ENCODE data around the gene ZMIZ1.

DNA sequence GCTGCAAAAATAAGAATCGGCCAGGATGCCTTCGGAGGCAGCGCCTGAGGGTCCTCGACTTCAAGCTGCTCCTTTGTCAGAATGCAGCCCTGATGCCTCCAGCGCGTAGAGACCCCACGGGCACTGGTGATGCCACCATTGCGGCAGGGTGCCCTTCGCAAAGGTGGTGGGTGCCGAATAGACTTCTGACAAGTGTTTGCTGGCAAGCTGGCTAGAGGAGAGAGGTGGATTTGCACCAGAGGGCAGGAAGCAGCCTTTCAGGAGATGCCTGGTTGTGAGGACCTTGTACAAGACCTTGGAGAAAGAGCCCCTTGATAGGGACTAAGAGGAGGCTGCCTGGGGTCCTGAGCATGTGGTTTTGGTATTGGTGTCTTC, 175.3 kb downstream of the ZMIZ1 start:
- TF ChIP-seq, protein P1, sequence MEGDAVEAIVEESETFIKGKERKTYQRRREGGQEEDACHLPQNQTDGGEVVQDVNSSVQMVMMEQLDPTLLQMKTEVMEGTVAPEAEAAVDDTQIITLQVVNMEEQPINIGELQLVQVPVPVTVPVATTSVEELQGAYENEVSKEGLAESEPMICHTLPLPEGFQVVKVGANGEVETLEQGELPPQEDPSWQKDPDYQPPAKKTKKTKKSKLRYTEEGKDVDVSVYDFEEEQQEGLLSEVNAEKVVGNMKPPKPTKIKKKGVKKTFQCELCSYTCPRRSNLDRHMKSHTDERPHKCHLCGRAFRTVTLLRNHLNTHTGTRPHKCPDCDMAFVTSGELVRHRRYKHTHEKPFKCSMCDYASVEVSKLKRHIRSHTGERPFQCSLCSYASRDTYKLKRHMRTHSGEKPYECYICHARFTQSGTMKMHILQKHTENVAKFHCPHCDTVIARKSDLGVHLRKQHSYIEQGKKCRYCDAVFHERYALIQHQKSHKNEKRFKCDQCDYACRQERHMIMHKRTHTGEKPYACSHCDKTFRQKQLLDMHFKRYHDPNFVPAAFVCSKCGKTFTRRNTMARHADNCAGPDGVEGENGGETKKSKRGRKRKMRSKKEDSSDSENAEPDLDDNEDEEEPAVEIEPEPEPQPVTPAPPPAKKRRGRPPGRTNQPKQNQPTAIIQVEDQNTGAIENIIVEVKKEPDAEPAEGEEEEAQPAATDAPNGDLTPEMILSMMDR (IDR thresholded peaks at IDR 0.05; ENCODE audit: low read depth, low read length), result no peak
- TF ChIP-seq POLR2A (IDR thresholded peaks at IDR 0.05; ENCODE audit: extremely low read depth, insufficient read length), result no peak
- TF ChIP-seq, protein P2, sequence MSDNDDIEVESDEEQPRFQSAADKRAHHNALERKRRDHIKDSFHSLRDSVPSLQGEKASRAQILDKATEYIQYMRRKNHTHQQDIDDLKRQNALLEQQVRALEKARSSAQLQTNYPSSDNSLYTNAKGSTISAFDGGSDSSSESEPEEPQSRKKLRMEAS (IDR thresholded peaks at IDR 0.05; ENCODE audit: low read depth, low read length), result 0 out of 2 replicates have a peak, but pooled peaks have one; percentile 14

All from NB4 (cell line).